Measurements from ENCODE around the gene FSD1L. TPM values are rescaled to one million over a fixed set of nuclear protein-coding genes. Genes with fewer than 3 reads are reported as not detected.

Gene FSD1L
- 5.5 TPM for total RNA-seq
- long read RNA-seq, partial matches to known transcripts = 0 of 1 reads
- long read RNA-seq, other reads (novel, unspliced or antisense) = 1 of 1 reads

GRCh38 chr9:105447814-105448812 lies at the start of gene FSD1L:
Gene FSD1L (plus strand): TSS chr9:105448034. CDS start chr9:105448221, 187 bp downstream.
- intact Hi-C loops (cut with DNase I) = no loop called here
- peak; percentile 99 for ATAC-seq (ENCODE audit: poor library complexity)
- DNase-seq = peak; percentile 97

- intact Hi-C loops (cut with DNase I) = no loop called here
- ATAC-seq (ENCODE audit: poor library complexity) = no peak
- no peak for DNase-seq
Measured at GRCh38 chr9:105399117-105399516, 48.7 kb upstream of the FSD1L start.

GRCh38 chr9:105401651-105402050 lies 46.2 kb upstream of the FSD1L start:
- DNase-seq = no peak
- intact Hi-C loops (cut with DNase I) = no loop called here
- no peak for ATAC-seq (ENCODE audit: poor library complexity)

- intact Hi-C loops (cut with DNase I) = no loop called here
- ATAC-seq (ENCODE audit: poor library complexity) (no peak), DNase-seq (no peak)
Measured at GRCh38 chr9:105403552-105404248, 44.1 kb upstream of the FSD1L start.

- DNase-seq (no peak), ATAC-seq (ENCODE audit: poor library complexity) (no peak)
- intact Hi-C loops (cut with DNase I) = no loop called here
Measured at GRCh38 chr9:105405514-105406131, 42.2 kb upstream of the FSD1L start.

- DNase-seq (no peak), ATAC-seq (ENCODE audit: poor library complexity) (no peak)
- intact Hi-C loops (cut with DNase I) = no loop called here
Measured at GRCh38 chr9:105406369-105406768, 41.5 kb upstream of the FSD1L start.

- intact Hi-C loops (cut with DNase I) = loop anchor here (10.0 kb wide), 1 partner anchor 449 kb away; no protein-coding TSS in a partner anchor
- ATAC-seq (ENCODE audit: poor library complexity) (peak; percentile 61), DNase-seq (no peak)
Measured at GRCh38 chr9:105413525-105413924, 34.3 kb upstream of the FSD1L start.

GRCh38 chr9:105414947-105415661 lies 32.7 kb upstream of the FSD1L start:
- ATAC-seq (ENCODE audit: poor library complexity) (peak; percentile 87), DNase-seq (no peak)
- intact Hi-C loops (cut with DNase I) = loop anchor here (5.0 to 10.0 kb wide), 3 partner anchors 258 to 553 kb away; no protein-coding TSS in a partner anchor

- intact Hi-C loops (cut with DNase I) = loop anchor here (5.0 to 10.0 kb wide), 3 partner anchors 258 to 553 kb away; no protein-coding TSS in a partner anchor
- ATAC-seq (ENCODE audit: poor library complexity) = no peak
Measured at GRCh38 chr9:105415662-105415980, 32.2 kb upstream of the FSD1L start.

GRCh38 chr9:105416840-105417239 lies 31.0 kb upstream of the FSD1L start:
- no peak for DNase-seq
- ATAC-seq (ENCODE audit: poor library complexity) = no peak
- intact Hi-C loops (cut with DNase I) = loop anchor here (5.0 to 10.0 kb wide), 3 partner anchors 260 to 555 kb away; no protein-coding TSS in a partner anchor

More at GRCh38 chr9:105415662-105415980, 32.2 kb upstream of the FSD1L start:
- DNase-seq = no peak

GRCh38 chr9:105418588-105419500 lies 29.0 kb upstream of the FSD1L start:
- intact Hi-C loops (cut with DNase I) = loop anchor here (5.0 to 10.0 kb wide), 3 partner anchors 262 to 557 kb away; no protein-coding TSS in a partner anchor
- no peak for DNase-seq
- no peak for ATAC-seq (ENCODE audit: poor library complexity)

- DNase-seq = no peak
Measured at GRCh38 chr9:105419816-105420597, 27.8 kb upstream of the FSD1L start.

GRCh38 chr9:105421154-105421553 lies 26.7 kb upstream of the FSD1L start:
- ATAC-seq (ENCODE audit: poor library complexity) (no peak), DNase-seq (no peak)
- intact Hi-C loops (cut with DNase I) = no loop called here

More at GRCh38 chr9:105419816-105420597, 27.8 kb upstream of the FSD1L start:
- ATAC-seq (ENCODE audit: poor library complexity) = no peak
- intact Hi-C loops (cut with DNase I) = loop anchor here (5.0 to 10.0 kb wide), 3 partner anchors 263 to 558 kb away; no protein-coding TSS in a partner anchor

GRCh38 chr9:105421864-105422263 lies 26.0 kb upstream of the FSD1L start:
- no peak for ATAC-seq (ENCODE audit: poor library complexity)
- intact Hi-C loops (cut with DNase I) = no loop called here
- no peak for DNase-seq

- ATAC-seq (ENCODE audit: poor library complexity) = peak; percentile 69
- DNase-seq = no peak
- intact Hi-C loops (cut with DNase I) = no loop called here
Measured at GRCh38 chr9:105425816-105426433, 21.9 kb upstream of the FSD1L start.

- intact Hi-C loops (cut with DNase I) = no loop called here
- DNase-seq (no peak), ATAC-seq (ENCODE audit: poor library complexity) (no peak)
Measured at GRCh38 chr9:105426657-105427056, 21.2 kb upstream of the FSD1L start.
